Measurements from ENCODE around the gene CREB3L2.
"Not testable (repeated sequence)": the region's sequence is repeated elsewhere in the genome, so short reads cannot be mapped to it uniquely, and the experiment has no call there.

The CREB3L2 gene

GRCh38 chr7:137989590-137989989 lies 12.3 kb downstream of the CREB3L2 start:
- no peak for DNase-seq

- DNase-seq, result no peak
These were observed 12.8 kb downstream of the CREB3L2 start for GRCh38 chr7:137989094-137989493.

GRCh38 chr7:137987968-137988367 lies 13.9 kb downstream of the CREB3L2 start:
- DNase-seq, result no peak

GRCh38 chr7:137987563-137987962 lies 14.3 kb downstream of the CREB3L2 start:
- no peak for DNase-seq

GRCh38 chr7:137987018-137987349 lies 14.9 kb downstream of the CREB3L2 start:
- no peak for DNase-seq

- no peak for DNase-seq
These were observed 15.5 kb downstream of the CREB3L2 start for GRCh38 chr7:137986252-137987017.

- no peak for DNase-seq
These were observed 16.0 kb downstream of the CREB3L2 start for GRCh38 chr7:137985897-137986251.

DNA sequence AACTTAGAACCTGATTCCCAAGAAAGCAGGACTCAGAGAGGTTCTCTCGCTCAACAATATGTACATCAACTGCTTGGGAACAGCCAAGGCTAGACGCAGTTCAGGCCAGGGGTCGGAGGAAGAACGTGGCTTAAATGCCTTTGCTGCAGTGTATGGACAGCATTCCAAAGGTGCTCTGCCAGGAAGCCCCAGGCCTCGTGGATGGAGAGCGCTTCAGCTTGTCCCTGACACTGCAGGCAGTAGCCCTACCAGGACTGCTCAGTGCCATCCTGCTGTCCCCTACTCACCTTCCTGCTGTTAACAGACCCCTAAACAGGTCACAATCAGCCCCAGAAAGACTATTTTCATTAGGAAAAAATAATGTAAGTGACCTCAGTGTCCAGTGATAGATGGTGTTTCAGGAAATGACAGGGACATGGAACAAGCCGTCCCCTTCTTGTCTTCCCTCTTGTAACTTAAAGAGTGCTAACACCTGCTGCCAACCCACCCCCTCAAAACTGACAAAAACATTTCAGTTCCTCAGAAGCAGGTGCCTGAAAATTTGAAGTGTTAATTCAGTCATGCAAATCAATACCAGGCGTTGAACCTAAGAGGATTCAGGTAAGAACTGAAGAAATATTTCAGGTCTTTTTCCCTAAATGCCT lies 16.5 kb downstream of the CREB3L2 start:
- no peak for DNase-seq

GRCh38 chr7:137984181-137985041 lies 17.5 kb downstream of the CREB3L2 start:
- DNase-seq, result no peak

DNA sequence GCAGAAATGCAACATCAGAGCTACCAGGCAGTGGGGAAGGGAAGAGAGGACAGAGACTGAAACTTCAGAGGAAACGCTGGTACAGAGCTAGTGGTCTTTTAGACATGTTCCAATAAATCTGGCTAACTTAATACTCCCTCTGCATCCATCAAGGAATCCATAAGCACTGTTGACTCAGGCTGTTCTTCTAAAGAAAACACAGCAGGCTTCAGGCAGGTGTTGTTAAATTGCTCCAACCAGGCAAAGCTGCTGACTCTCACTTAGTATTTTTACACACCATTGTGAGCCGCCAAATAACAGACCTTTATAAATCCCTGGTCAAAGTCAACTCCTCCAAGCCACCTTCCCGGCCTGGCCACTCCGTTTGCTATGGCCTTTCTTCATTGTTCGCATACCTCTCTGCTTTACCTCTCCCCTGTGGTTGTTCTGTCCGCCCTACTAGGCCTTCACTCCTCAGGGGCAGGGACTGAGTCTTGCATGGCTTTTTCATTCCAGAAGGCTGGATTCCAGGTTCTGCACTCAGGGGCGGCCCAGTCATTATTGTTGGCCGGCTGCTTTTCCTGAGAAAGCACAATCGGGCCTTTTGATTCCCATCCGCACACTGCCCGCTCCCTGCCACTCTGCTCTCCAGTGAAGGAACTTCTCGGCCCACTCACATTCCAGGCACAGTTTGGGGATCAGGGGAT lies 18.4 kb downstream of the CREB3L2 start:
- peak in 33 of 56 donors; percentile 7 to 70 (median 33) for DNase-seq

DNA sequence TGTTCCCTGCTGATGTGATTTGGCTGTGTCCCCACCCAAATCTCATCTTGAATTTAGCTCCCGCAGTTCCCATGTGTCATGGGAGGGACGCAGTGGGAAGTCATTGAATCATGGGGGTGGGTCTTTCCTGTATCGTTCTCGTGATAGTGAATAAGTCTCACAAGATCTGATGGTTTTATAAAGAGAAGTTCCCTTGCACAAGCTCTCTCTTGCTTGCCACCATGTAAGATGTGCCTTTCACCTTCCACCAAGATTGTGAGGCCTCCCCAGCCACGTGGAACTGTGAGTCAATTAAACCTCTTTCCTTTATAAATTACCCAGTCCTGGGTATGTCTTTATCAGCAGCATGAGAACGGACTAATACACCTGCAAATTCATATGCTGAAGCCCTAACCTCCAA lies 19.5 kb downstream of the CREB3L2 start:
- DNase-seq, result not testable (repeated sequence)

GRCh38 chr7:137981668-137982067 lies 20.2 kb downstream of the CREB3L2 start:
- no peak for DNase-seq

DNA sequence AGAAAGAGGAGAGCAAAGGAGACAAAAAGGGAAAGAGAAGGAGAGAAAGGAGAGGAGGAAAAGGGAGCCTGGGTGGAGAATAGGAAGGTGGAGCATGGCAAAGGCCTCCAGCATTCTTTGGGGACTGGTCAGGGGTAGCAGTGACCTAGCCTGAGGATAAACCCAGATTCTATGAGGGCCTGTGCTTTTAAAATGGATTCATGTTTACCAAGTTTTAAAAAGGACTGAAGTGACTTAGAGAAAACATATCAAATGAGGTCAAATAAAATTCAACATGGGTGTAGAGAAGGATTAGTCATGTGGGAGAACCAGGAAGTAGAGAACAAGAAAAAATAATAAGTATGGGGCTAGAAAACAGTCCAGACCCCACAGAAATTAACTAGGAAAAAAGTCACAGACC lies 20.7 kb downstream of the CREB3L2 start:
- DNase-seq, result no peak

GRCh38 chr7:137980308-137980707 lies 21.6 kb downstream of the CREB3L2 start:
- DNase-seq, result no peak

- peak in 2 of 56 donors; percentile 25 to 78 for DNase-seq
These were observed 23.2 kb downstream of the CREB3L2 start for GRCh38 chr7:137978464-137979237.

- no peak for DNase-seq
These were observed 24.7 kb downstream of the CREB3L2 start for GRCh38 chr7:137977173-137977572.

DNA sequence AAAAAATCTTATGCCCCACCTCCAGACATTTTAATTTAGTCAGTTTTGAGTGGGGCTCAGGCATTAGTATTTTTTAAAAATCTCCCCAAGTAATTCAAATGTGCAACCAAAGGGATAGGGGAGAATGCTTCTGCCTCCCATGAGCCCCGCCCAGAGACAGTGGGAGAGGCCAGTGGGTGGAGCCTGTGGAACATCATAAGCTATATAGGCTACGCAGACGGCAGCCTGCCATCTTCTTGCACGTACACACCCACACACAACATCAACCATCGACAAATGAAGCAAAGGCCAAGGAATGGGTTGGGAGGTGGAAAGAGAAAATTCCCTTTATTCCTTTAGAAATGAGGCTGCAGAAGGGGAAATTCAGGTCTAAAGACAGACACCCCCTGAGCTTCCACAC lies 25.2 kb downstream of the CREB3L2 start:
- DNase-seq, result no peak

DNA sequence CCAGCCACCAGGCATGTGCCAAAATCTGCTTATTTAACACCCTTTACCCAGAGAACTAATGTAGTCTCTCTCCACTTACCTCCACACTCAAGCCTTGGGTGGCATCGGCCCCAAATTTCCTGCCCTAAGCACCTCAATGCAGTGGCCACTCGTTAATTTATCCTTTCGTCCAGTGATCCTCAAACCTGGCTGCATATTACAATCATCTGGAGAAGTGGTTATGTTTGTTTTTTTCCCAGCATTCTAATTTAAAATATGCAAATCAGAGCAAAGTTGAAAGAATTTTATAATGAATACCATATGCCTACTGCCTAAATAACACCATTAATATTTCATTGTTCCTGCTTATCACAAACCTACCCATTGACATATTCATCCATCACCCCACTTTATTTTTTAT lies 25.7 kb downstream of the CREB3L2 start:
- no peak for DNase-seq

DNA sequence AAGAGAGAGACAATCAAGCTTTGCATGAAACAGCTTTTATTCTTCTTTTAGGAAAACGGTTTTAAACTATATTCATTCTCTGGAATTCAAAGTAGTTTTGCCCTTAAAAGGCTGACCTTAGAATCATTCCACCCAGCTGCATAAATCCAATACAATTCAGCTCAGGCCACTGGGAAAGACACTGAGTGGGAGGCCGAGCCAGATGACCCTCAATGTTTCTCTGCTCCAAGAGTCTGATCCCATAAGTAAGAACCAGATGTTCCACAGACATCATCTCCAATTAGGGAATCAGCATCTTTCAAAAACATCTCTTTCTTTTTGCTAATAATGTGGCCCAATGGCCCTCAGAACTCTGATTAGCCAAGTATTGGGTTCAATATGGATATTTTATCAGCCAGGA lies 26.1 kb downstream of the CREB3L2 start:
- no peak for DNase-seq

DNA sequence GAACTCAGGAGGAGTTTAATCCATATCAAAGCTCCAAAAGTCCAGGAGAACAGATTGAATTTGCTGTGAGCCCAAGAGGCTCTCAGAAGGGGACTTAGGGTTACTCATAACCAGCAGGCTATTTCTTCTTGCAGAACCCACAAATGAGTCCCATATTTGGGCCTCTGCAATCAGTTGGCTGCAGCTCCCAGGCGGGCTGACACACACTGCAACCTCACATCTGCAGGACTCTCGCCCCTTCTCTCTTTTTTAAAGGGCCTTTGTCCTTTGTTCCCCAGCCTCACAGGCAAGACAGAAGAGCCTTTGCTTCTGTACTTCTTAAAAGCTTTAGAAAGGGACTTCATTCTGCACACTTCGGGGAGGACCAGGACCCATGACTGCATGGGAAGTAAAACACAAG lies 26.7 kb downstream of the CREB3L2 start:
- DNase-seq, result peak in 43 of 56 donors; percentile 2 to 71 (median 44)

DNA sequence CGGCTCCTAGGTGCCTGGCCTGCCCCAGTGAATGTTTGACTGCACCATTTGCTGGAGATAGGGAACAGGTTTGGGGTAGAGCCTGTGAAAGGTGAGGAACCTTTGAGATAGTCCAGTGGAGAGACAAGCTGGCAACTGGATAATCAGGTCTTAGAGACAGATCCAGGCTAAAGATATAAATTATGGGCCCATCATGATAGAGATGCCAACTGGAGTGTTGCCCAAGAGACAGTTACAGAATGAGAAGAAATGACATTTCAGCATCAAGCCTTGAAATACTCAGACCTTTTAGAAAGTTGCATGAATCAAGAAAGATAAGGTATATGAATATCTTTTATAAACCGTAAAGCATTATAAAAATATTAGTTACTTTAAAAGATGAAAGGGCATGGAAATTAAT lies 27.1 kb downstream of the CREB3L2 start:
- DNase-seq, result no peak
